HG02840 (cell line): ENCODE data around the gene IKZF5.

Experiments
- ATAC-seq: cut with Tn5 transposase; IDR thresholded peaks from one replicate; pipeline ENCODE4 v1.9.1; 2021; ENCODE audit warnings: mild to moderate bottlenecking, moderate library complexity, moderate number of reproducible peaks; ENCODE audit not compliant: unreplicated experiment, low FRiP score

IKZF5 gene

GRCh38 chr10:123008355-123009104 lies at the start of gene IKZF5, which contains the start of gene ACADSB:
Gene IKZF5 (minus strand): TSS chr10:123008795. CDS start chr10:122998625, 10,170 bp downstream.
Gene ACADSB (plus strand): TSS chr10:123009006. CDS start chr10:123009030, 24 bp downstream.
- peak; percentile 78 for ATAC-seq

GRCh38 chr10:123057968-123058367 lies 49.4 kb upstream of the IKZF5 start:
- ATAC-seq = no peak

GRCh38 chr10:123045961-123046731 lies 37.6 kb upstream of the IKZF5 start:
- no peak for ATAC-seq

GRCh38 chr10:123044391-123044790 lies 35.8 kb upstream of the IKZF5 start:
- ATAC-seq = no peak

GRCh38 chr10:123043409-123043925 lies 34.9 kb upstream of the IKZF5 start:
- no peak for ATAC-seq

- ATAC-seq = no peak
Measured at GRCh38 chr10:123042708-123043408, 34.3 kb upstream of the IKZF5 start.

GRCh38 chr10:123039632-123039930 lies 31.0 kb upstream of the IKZF5 start:
- ATAC-seq = no peak

- ATAC-seq = no peak
Measured at GRCh38 chr10:123038782-123039631, 30.4 kb upstream of the IKZF5 start.

GRCh38 chr10:123035467-123036086 lies 27.0 kb upstream of the IKZF5 start:
- ATAC-seq = no peak

- ATAC-seq = no peak
Measured at GRCh38 chr10:123034332-123034731, 25.7 kb upstream of the IKZF5 start.

GRCh38 chr10:123031124-123031523 lies 22.5 kb upstream of the IKZF5 start:
- ATAC-seq = no peak

- ATAC-seq = no peak
Measured at GRCh38 chr10:123027861-123028260, 19.3 kb upstream of the IKZF5 start.

GRCh38 chr10:123026302-123026701 lies 17.7 kb upstream of the IKZF5 start:
- no peak for ATAC-seq

- no peak for ATAC-seq
Measured at GRCh38 chr10:123024540-123024939, 15.9 kb upstream of the IKZF5 start.

GRCh38 chr10:123021517-123021916 lies 12.9 kb upstream of the IKZF5 start:
- ATAC-seq = no peak

GRCh38 chr10:123019941-123020703 lies 11.5 kb upstream of the IKZF5 start:
- no peak for ATAC-seq

GRCh38 chr10:123019264-123019663 lies 10.7 kb upstream of the IKZF5 start:
- ATAC-seq = no peak

- ATAC-seq = no peak
Measured at GRCh38 chr10:123018531-123018930, 9.9 kb upstream of the IKZF5 start.
